PC-9 (cell line): Measurements from ENCODE around the gene RHOT1.

ENCODE experiments used
- EZH2 ChIP-seq: fragments of 200-600 bp; sonication (generic); IDR thresholded peaks from 2 replicates; pipeline ENCODE4 v1.8.0; 2017; ENCODE audit warnings: antibody characterized with exemption, low read depth
- TF ChIP-seq, protein P1 (sequence below): fragments of 200-600 bp; sonication (generic); conservative IDR thresholded peaks from 2 replicates; pipeline ENCODE4 v1.6.1; 2017; ENCODE audit warnings: mixed run types, antibody characterized with exemption, mild to moderate bottlenecking, moderate library complexity

DNA sequence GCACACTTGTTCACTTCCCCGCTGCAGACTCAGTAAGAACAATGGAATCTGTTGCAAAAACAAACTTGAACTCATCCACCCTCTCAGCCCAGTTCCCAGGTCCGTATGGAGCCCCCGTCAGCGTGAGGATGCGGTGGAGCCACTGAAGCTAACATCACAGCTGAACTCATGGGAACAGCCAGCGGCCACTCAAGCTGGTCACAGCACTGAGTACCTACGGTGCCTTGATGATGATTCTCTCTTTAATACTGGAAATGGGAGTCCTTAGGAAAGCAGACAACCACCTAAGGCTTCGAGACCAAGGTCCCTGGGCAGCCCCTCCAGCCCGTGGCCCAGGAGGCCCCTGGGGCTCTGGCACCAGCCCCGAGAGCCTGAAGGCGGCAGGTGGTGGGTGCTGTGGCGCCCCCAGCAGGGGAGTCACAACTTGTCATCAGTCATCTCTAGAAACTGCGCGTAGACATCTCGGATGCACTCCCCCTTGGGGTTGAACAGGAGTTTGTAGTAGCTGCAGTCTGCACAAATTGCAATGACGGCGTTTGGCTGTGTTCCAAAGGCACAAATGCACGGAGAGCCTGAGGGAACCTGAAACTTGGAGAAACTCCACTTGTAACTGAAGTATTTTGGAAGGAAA, 31.0 kb upstream of the RHOT1 start:
- TF ChIP-seq, protein P1, sequence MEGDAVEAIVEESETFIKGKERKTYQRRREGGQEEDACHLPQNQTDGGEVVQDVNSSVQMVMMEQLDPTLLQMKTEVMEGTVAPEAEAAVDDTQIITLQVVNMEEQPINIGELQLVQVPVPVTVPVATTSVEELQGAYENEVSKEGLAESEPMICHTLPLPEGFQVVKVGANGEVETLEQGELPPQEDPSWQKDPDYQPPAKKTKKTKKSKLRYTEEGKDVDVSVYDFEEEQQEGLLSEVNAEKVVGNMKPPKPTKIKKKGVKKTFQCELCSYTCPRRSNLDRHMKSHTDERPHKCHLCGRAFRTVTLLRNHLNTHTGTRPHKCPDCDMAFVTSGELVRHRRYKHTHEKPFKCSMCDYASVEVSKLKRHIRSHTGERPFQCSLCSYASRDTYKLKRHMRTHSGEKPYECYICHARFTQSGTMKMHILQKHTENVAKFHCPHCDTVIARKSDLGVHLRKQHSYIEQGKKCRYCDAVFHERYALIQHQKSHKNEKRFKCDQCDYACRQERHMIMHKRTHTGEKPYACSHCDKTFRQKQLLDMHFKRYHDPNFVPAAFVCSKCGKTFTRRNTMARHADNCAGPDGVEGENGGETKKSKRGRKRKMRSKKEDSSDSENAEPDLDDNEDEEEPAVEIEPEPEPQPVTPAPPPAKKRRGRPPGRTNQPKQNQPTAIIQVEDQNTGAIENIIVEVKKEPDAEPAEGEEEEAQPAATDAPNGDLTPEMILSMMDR, result no peak; the same call in 1 of the 2 replicates
- TF ChIP-seq EZH2, result no peak
